IPS DF 4.7 (cell line): ENCODE results near the gene FKBP1C.

Source experiments
- DNase-seq: peaks from one replicate; pipeline ENCODE4 v3.0.0-alpha.2; 2013; ENCODE audit warnings: low spot score; ENCODE audit errors: extremely low read depth

Gene FKBP1C

DNA sequence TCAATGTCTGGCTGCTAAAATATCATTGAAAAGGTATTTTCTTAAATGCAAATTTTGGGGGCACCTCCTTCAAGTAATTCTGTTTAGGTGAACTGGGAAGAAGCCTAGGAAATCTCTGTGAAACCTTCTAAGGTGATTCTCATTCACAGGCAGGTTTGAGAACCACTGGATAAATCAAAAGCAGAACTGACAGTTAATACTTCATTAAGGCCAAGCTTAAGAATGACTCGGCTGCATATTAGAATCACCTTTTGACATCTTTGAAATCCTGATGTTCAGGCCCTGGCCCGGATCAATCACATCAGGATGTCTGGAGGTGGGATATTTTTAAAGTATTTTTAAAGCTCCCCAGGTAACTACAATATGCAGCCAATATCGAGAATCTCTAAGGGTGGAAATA, 50.6 kb downstream of the FKBP1C start:
- no peak for DNase-seq
